NCI-H1092 (cell line): ENCODE data around the gene STYXL2.

Experiments
- DNase-seq: peaks from one replicate; lab custom pipeline; 2025; lab: John Stamatoyannopoulos, UW

STYXL2 gene

GRCh38 chr1:167081594-167082156 is 12.2 kb upstream of the STYXL2 start:
- no peak for DNase-seq

- no peak for DNase-seq
These were observed 11.3 kb upstream of the STYXL2 start for GRCh38 chr1:167082511-167083027.

DNA sequence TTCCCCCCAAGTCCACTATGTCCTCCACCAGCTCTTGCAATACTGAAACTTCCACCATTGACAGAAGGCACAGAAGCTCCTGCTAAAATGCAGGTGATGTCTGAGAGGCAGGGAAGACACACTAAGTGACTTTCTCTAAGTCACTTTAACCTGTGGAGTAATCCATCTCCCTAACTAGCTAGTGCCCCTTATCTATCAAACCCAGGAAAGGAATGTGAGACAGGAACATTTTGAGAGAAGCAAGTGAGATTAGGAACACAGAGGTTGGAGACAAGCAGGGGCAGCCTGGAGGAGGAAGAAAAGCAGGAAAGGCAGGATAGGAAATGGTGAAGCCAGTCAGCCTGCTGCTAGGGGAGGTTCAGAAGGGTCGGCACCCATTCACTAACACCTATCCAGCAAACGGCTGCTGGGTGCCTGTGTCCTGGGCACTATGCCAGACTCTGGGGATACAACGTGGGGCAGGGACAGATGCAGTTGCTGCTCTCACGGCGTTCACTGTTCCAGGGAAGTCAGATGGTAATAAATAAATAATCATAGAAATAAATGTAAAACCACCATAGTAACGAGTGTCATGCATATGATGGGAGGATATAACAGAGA is 10.7 kb upstream of the STYXL2 start:
- DNase-seq: peak; percentile 33

GRCh38 chr1:167083871-167084270 is 10.0 kb upstream of the STYXL2 start:
- no peak for DNase-seq

GRCh38 chr1:167084757-167085156 is 9.1 kb upstream of the STYXL2 start:
- no peak for DNase-seq

GRCh38 chr1:167086033-167086432 is 7.8 kb upstream of the STYXL2 start:
- DNase-seq: no peak

DNA sequence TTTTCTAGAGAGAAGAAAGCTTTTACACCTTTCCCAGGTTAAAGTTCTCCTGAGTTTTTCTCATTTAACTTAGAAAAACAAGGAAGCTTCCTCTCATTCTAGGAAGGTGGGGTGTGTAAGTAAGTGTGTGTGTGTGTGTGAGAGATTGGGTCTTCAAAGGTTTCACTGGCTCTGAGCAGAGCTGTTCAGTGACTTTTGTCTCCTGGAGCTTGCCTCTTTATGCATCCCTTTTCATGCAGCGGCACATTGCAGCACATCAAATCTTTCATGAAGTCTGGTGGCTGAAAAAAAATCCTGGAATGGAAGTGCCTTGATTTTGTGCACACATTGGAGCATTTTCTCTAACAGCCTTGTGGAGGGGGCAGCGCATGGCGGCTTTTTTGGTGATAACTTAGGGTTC is 7.1 kb upstream of the STYXL2 start:
- no peak for DNase-seq

- DNase-seq: no peak
These were observed 5.0 kb upstream of the STYXL2 start for GRCh38 chr1:167088746-167089417.

DNA sequence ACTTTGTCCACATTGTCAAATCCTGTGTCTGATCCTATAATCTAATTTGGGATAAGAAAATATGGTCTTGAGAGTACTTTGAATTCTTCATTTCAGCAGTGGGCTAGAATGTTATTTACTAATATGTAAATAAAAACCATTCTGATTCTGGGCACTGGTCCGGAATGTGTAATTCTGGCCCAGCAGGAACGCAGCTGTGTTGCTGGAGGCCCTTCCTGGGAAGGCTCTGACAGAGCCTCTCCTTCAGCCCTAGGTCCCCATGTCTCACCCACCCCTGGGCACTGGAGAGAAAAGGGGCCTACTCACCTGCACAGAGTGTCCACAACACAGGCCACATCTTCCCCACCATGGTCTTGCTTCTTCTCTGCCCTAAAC is 3.9 kb upstream of the STYXL2 start:
- DNase-seq: no peak

DNA sequence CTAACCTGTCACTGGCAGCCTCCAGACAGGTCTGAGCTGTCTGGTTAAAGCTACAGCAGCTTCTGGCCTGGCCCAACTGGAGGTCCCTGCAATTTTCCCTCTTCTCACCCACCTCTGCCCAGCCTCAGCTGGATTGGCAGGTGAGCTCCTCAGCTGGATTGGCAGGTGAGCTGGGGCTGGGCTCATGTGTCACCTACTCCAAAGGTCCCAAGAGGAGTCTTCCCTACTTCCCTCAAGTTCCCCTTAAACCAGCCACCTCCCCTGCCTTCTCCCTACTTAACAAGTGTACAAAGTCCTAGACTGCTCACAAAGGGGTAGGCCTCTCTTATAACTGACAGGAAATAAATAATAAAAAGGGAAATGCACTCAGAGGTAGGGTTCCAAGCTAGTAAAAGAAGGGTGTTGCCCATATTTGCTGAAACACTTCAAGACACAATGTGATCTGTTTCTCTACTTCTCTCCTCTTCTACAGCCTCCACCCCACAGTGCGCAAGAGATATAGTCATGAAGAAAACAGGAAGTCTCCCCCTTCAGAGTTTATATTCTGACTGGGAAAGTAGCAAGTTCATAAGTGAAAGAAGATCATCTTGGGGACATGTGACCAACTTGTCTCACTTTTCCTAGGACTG is 3.4 kb upstream of the STYXL2 start, which contains the start of gene GPA33:
Gene GPA33, minus strand, starts transcription at position 64 of the 629 bp plus-strand sequence. CDS start 90 bp downstream, outside the sequence.
- no peak for DNase-seq

DNA sequence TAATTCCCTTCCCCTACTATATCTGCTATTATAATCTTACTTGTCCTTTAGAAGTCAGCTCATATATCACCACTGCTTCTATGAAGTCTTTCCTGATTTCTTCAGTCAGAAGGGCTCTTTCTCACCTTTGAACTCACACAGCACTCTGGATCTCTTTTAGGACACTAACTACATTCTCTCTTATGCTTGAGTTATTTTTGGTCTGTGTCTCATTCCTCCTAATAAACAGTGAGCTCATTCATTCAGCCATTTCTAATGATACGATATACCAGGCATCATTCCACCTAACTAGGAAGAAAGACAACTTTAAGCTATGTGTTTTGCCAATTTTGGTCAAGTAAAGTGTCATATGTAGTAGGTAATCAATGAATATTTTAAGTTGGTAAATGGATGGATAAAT is 1.2 kb upstream of the STYXL2 start:
- DNase-seq: no peak

DNA sequence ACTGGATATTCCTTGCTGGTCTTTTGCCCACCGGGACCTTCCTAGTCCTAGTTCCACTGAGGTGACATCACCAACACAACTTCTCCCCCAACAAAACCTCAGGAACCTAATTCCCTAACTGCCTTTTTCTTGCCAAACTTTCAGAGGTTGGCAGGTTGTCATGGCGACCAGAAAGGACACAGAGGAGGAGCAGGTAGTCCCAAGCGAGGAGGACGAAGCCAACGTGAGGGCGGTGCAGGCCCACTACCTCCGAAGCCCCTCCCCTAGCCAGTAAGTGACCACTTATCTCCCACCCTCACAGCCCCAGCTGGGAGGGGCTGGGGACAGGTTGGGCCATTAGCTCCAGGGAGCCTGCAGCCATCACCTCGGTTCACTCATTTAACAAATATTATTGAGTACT is 815 bp downstream of the STYXL2 start:
- no peak for DNase-seq

- no peak for DNase-seq
These were observed 1.5 kb downstream of the STYXL2 start for GRCh38 chr1:167095368-167095767.

DNA sequence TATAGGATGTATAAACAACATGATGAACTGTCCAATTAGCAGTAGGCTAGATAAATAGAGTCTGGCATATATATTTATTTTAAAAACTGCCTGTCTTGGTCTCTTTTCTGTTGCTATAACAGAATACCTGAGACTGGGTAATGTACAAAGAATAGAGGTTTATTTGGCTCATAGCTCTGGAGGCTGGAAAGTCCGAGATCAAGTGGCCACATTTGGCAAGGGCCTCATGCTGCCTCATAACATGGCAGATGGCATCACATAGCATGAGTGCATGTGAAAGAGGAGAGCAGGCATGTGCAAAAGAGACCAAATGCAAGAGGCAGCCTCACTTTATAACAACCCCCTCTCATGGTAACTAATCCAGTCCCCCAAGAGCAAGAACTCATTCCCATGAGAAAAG is 6.0 kb downstream of the STYXL2 start:
- DNase-seq: no peak

DNA sequence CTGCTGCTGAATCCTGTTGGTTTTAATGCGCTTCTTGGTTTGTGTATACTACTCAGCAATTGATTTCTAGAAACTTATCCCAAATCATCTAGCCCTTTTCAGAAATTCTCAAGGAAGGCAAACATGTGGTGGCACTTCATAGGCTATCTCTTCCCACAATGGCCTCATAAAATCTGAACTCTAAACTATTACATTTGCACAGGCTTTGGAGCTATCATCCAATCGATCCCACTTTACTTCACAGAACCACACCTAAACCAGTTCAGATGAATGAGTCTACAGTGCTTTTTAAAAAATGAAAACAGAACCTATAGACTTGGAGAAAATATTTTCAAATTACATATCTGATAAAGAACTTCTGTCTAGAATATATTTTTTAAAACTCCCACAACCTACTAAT is 6.9 kb downstream of the STYXL2 start:
- DNase-seq: no peak

DNA sequence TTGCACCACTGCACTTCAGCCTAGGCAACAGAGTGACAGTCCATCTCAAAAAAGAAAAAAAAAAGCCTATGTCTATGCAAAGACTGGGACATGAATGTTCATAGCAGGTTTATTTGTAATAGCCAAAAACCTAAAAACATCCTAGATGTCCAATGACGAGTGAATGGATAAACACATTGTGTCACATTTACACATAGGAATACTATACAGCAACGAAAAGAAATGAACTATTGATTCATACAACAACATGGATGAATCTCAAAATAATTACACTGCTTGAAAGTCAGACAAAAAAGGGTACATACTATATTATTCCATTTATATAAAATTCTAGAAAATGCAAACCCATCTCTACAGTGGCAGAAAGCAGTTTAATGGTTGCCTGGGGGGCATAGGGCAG is 7.9 kb downstream of the STYXL2 start:
- DNase-seq: no peak

- no peak for DNase-seq
These were observed 9.2 kb downstream of the STYXL2 start for GRCh38 chr1:167102906-167103573.

- DNase-seq: no peak
These were observed 10.4 kb downstream of the STYXL2 start for GRCh38 chr1:167104256-167104633.

- no peak for DNase-seq
These were observed 11.6 kb downstream of the STYXL2 start for GRCh38 chr1:167105271-167106118.

DNA sequence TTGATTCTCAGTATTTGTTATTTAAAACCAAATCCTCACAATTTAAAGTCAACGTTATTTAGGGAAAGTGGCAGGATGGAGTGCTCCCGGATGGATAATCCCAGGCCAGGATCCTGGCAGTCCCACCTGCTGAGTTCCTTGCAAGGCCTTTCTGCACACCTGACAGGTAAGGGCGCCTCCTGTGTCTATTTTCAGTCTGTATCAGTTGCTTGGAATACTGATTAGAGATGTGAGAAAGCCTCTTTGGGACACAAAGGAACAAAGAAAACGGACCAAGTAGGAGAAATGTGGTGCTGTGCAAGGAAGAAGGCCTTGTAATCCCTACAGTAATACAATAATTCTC is 12.2 kb downstream of the STYXL2 start:
- no peak for DNase-seq

GRCh38 chr1:167107456-167107855 is 13.6 kb downstream of the STYXL2 start:
- DNase-seq: no peak

- DNase-seq: no peak
These were observed 15.2 kb downstream of the STYXL2 start for GRCh38 chr1:167109125-167109524.
